ENCODE data around the gene GLIPR2. TPM values are rescaled to one million over a fixed set of nuclear protein-coding genes. Genes with fewer than 3 reads are reported as not detected.

The GLIPR2 gene
- polyA plus RNA-seq, 1 donor (not counting 4 experiments of a cell fraction or from before 2014, with no cell fraction given), result 3.7 TPM

GRCh38 chr9:36102742-36103495 lies 33.6 kb upstream of the GLIPR2 start:
- peak overlapping the region; percentile 48 for H3K27ac ChIP-seq (ENCODE audit: control insufficient read depth, insufficient read depth, low read length)
- DNase-seq (ENCODE audit: low read depth, low spot score) (peak; percentile 59), FAIRE-seq (peak; percentile 66)
- H4K20me1 ChIP-seq (ENCODE audit: control insufficient read depth, extremely low read depth, insufficient read depth, low read length), result no peaks in the 10 kb centered on the region
- no peaks in the 10 kb centered on the region for H3K27me3 ChIP-seq (ENCODE audit: control insufficient read depth, extremely low read depth, insufficient read depth, low read length)
- no peaks in the 10 kb centered on the region for H3K9me1 ChIP-seq (ENCODE audit: control insufficient read depth, extremely low read depth, insufficient read depth, low read length)
- TF ChIP-seq EZH2 (IDR thresholded peaks at IDR 0.05; ENCODE audit: low read length), result no peak
- peak; percentile 73 to 88 (median 81) for TF ChIP-seq CTCF (optimal IDR thresholded peaks at IDR 0.05 in 1 of 3, IDR thresholded peaks at IDR 0.05 in 1 of 3, conservative IDR thresholded peaks at IDR 0.05 in 1 of 3; ENCODE audit: extremely low read depth in 1 of 3, insufficient read depth in 2 of 3, low read length in 3 of 3)
- no peak overlapping the region for H3K4me3 ChIP-seq (ENCODE audit: control insufficient read depth in 2 of 3, extremely low read depth in 1 of 3, insufficient read depth in 2 of 3, low read depth in 1 of 3, low read length in 3 of 3)
- dilution Hi-C loops (cut with MboI; ENCODE audit: extremely low pct_ligation_motif_present, low sequenced_read_pairs), result no loop called here
- H3K36me3 ChIP-seq (ENCODE audit: control insufficient read depth in 2 of 2, extremely low read depth in 1 of 2, insufficient read depth in 2 of 2, low read length in 2 of 2), result no peaks in the 10 kb centered on the region
- H3K4me1 ChIP-seq (ENCODE audit: control insufficient read depth, extremely low read depth, insufficient read depth, low read length), result peaks cover 8% of the 10 kb centered on the region
- no peaks in the 10 kb centered on the region for H3K79me2 ChIP-seq (ENCODE audit: control insufficient read depth, insufficient read depth, low read length)
- no peak overlapping the region for H2AFZ ChIP-seq (ENCODE audit: control insufficient read depth, low read length)
- no peak overlapping the region for H3K9ac ChIP-seq (ENCODE audit: control insufficient read depth, extremely low read depth, insufficient read depth, low read length)
- H3K9me3 ChIP-seq (ENCODE audit: control insufficient read depth, low read depth, low read length), result no peaks in the 10 kb centered on the region
- H3K4me2 ChIP-seq (ENCODE audit: control insufficient read depth, extremely low read depth, insufficient read depth, low read depth, low read length), result no peak overlapping the region

- H3K9ac ChIP-seq (ENCODE audit: control insufficient read depth, extremely low read depth, insufficient read depth, low read length), result no peak overlapping the region
- H3K4me3 ChIP-seq (ENCODE audit: control insufficient read depth in 2 of 3, extremely low read depth in 1 of 3, insufficient read depth in 2 of 3, low read depth in 1 of 3, low read length in 3 of 3), result no peak overlapping the region
- DNase-seq (ENCODE audit: low read depth, low spot score), result no peak
- no peaks in the 10 kb centered on the region for H4K20me1 ChIP-seq (ENCODE audit: control insufficient read depth, extremely low read depth, insufficient read depth, low read length)
- H3K9me3 ChIP-seq (ENCODE audit: control insufficient read depth, low read depth, low read length), result no peaks in the 10 kb centered on the region
- TF ChIP-seq CTCF (optimal IDR thresholded peaks at IDR 0.05 in 1 of 3, IDR thresholded peaks at IDR 0.05 in 1 of 3, conservative IDR thresholded peaks at IDR 0.05 in 1 of 3; ENCODE audit: extremely low read depth in 1 of 3, insufficient read depth in 2 of 3, low read length in 3 of 3), result no peak
- no peak overlapping the region for H2AFZ ChIP-seq (ENCODE audit: control insufficient read depth, low read length)
- no peaks in the 10 kb centered on the region for H3K4me1 ChIP-seq (ENCODE audit: control insufficient read depth, extremely low read depth, insufficient read depth, low read length)
- H3K27me3 ChIP-seq (ENCODE audit: control insufficient read depth, extremely low read depth, insufficient read depth, low read length), result no peaks in the 10 kb centered on the region
- no peaks in the 10 kb centered on the region for H3K36me3 ChIP-seq (ENCODE audit: control insufficient read depth in 2 of 2, extremely low read depth in 1 of 2, insufficient read depth in 2 of 2, low read length in 2 of 2)
- dilution Hi-C loops (cut with MboI; ENCODE audit: extremely low pct_ligation_motif_present, low sequenced_read_pairs), result no loop called here
- no peaks in the 10 kb centered on the region for H3K9me1 ChIP-seq (ENCODE audit: control insufficient read depth, extremely low read depth, insufficient read depth, low read length)
- H3K79me2 ChIP-seq (ENCODE audit: control insufficient read depth, insufficient read depth, low read length), result no peaks in the 10 kb centered on the region
- H3K4me2 ChIP-seq (ENCODE audit: control insufficient read depth, extremely low read depth, insufficient read depth, low read depth, low read length), result no peak overlapping the region
- FAIRE-seq, result no peak
- no peak overlapping the region for H3K27ac ChIP-seq (ENCODE audit: control insufficient read depth, insufficient read depth, low read length)
Observed at GRCh38 chr9:36109071-36109470, 27.5 kb upstream of the GLIPR2 start.

Data from keratinocyte (primary cell).